Activated T-helper 17 cell treated with anti-CD3 and anti-CD28 coated beads, Interleukin-2, amount 50 U/mL, for 72 hours (primary cell): ENCODE data around the gene TRMT10C. TPM values are rescaled to one million over a fixed set of nuclear protein-coding genes. Genes with fewer than 3 reads are reported as not detected.
A peak's percentile ranks its signal among the peaks of the same experiment; 100 is the strongest.
"Not testable (repeated sequence)": the region's sequence is repeated elsewhere in the genome, so short reads cannot be mapped to it uniquely, and the experiment has no call there.

ENCODE experiments used
- ATAC-seq: fragments of 150-1000 bp; cut with Tn5 transposase; replicated peaks from 2 replicates; pipeline ENCODE4 v1.10.0; 2021; ENCODE audit warnings: mild to moderate bottlenecking, moderate library complexity
- H3K27ac Mint-ChIP-seq: one replicate; pipeline ENCODE4 v1.8.0; 2022; ENCODE audit warnings: mixed read lengths
- H3K27me3 Mint-ChIP-seq: one replicate; pipeline ENCODE4 v1.8.0; 2022; ENCODE audit warnings: mixed read lengths
- H3K36me3 Mint-ChIP-seq: one replicate; pipeline ENCODE4 v1.8.0; 2022; ENCODE audit warnings: low read depth, mild to moderate bottlenecking, mixed read lengths
- H3K4me1 Mint-ChIP-seq: one replicate; pipeline ENCODE4 v1.8.0; 2022; ENCODE audit warnings: mixed read lengths
- H3K4me3 Mint-ChIP-seq: one replicate; pipeline ENCODE4 v1.8.0; 2022; ENCODE audit warnings: mild to moderate bottlenecking, mixed read lengths
- H3K9me3 Mint-ChIP-seq: one replicate; pipeline ENCODE4 v1.8.0; 2022; ENCODE audit warnings: mixed read lengths
- total RNA-seq, 2 donors: library from RNA; stranded (reverse); gene quantifications; one replicate each; pipeline ENCODE4 v1.2.3, GENCODE V29; 2022

Gene TRMT10C
- total RNA-seq, 2 donors from 2014 or later, result 31.6 to 49.9 TPM

DNA sequence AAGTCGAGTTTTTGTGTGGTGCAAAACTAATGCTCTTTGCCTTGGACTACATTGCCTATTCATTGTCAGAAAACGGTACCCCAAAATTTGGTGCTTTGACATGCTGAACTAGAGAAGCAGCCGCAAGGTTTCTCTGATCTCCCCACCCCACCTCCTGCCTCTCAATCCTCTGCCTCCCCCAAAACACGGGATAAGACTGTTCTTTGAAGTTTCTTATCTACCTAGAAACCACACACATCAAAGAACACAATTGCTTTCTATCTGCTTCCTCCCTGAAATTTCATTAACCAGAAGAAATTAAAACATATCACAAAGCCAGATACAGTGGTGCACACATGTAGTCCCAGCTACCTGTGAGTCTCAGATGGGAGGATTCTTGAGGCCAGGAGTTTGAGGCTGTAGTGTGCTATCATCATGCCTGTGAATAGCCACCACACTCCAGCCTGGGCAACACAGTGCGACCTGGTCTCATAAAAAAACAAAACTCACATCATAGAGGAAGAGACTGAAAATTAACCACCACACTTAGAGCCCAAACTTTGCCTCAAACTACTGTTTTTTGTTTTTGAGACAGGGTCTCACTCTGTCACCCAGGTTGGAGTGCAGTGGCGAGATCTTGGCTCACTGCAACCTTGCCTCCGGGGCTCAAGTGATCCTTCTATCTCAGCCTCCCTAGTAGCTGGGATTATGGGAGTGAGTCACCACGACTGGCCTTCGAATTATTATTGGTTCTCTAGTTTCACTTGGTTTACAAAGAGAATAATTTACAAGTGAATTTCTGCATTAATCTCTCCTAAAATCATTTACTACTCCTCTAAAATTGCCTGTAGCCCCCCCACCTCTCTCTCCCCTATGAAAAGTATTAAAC lies 9.6 kb downstream of the TRMT10C start:
- Mint-ChIP-seq H3K27me3 (no peaks in the 10 kb centered on the region), H3K9me3 (no peaks in the 10 kb centered on the region), H3K4me1 (peaks cover 55% of the 10 kb centered on the region), H3K36me3 (peaks cover 48% of the 10 kb centered on the region), H3K27ac (peak overlapping the region; percentile 89), H3K4me3 (peak overlapping the region; percentile 82)
- no peak for ATAC-seq

DNA sequence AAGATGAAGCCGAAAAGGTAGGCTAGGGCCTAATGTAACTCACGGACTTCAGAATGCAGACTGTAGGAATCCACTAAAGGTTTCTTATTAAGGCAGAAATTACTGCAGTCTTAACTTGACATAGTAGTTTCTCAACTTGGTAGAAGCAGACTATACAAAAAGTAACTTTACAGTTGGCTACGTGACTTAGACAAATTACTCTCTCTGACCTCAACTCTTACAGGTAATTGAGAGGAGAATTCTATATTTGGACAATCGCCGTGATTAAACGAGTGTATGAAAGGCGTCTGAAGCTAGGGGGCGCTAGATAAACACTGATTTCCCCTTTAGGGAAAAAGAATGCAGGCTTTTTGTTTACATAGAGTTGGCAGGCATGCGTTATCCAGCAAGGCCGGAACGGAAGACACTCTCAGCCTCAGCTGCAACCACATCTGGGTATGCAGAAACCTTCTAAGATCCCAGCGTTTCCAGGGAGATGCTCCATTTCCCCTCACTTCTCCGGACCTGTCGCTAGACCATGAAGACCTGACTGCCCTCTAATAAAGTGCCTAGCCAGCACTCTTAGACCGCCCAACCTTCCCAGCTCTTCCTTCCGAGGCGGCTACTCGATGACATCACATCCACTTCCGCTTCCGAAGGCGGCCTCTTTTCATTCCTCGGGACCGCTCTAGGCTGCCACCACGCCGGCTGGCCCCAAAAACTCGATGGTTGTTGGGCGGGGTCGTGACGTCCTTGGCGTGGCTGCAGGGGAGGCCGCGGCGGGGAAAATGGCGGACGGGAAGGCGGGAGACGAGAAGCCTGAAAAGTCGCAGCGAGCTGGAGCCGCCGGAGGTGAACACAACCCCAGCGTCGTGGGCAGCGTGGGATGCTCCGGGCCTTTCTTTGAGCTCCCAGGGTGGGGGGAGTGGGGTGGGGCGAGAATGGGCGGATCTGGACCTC lies 12.1 kb downstream of the TRMT10C start, which contains the start of gene PCNP:
TSS of gene PCNP (plus strand) at position 732 of the 939 bp plus-strand sequence. CDS start at position 768, 36 bp downstream.
- ATAC-seq, result peak; percentile 87
- no peaks in the 10 kb centered on the region for H3K27me3 Mint-ChIP-seq
- H3K4me1 Mint-ChIP-seq, result peaks cover 36% of the 10 kb centered on the region
- H3K4me3 Mint-ChIP-seq, result peak within 1 kb of the TSS; percentile 82
- H3K36me3 Mint-ChIP-seq, result peaks cover 49% of the 10 kb centered on the region
- H3K27ac Mint-ChIP-seq, result peak within 1 kb of the TSS; percentile 89
- no peaks in the 10 kb centered on the region for H3K9me3 Mint-ChIP-seq

DNA sequence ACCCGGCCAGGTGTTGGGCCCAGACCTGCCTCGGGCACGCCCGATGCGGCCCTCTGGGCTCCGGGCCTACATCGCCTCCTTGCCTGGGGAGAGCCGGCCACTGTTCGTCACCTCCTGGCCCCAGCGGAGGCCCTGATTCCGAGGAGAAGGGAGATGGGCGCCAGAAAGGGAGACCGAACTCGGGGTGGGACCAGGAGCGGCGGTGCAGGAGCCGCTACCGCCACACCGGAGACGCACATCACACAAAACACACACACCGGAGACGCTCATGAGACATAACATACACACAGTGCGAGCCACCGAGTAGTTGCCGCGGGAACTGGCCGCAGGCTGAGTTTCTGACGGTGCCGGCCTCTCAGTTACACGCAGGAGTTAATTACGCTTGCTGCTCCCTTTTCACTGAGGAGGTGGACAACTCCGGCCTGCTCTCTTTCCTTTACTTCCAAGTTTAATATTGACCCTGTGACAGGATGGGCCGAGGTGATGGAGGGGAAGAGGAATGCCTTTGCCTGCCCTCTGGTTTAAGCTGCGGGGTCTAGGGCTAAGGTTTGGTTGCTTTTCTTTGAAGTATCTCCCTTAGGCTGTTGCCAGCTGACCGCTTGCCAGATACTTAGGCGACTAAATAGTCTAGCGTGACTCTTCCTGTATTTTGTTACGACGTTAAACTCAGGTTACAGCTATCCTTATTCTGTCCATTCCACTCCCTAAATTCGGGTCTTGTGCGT lies 12.9 kb downstream of the TRMT10C start:
- Mint-ChIP-seq H3K9me3 (no peaks in the 10 kb centered on the region), H3K27me3 (no peaks in the 10 kb centered on the region), H3K27ac (peak overlapping the region; percentile 89), H3K4me3 (peak overlapping the region; percentile 82), H3K36me3 (peaks cover 57% of the 10 kb centered on the region), H3K4me1 (peaks cover 35% of the 10 kb centered on the region)
- peak; percentile 54 for ATAC-seq

DNA sequence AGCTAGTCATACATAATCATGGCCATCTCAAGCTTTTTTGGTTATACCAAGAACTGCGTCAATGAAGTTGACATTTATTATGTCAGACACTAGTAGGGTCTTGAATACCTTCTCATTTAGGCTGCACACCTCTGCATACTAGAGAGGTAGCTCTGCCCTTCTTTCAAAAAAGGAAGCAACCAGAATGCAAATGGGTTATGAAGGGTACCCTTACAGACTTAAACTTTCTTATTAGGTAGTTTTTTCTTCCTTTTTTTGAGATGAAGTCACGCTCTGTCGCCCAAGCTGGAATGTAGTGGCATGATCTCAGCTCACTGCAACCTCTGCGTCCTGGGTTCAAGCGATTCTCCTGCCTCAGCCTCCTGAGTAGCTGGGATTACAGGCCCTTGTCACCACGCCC lies 15.6 kb downstream of the TRMT10C start:
- H3K4me1 Mint-ChIP-seq, result peaks cover 19% of the 10 kb centered on the region
- H3K27me3 Mint-ChIP-seq, result no peaks in the 10 kb centered on the region

DNA sequence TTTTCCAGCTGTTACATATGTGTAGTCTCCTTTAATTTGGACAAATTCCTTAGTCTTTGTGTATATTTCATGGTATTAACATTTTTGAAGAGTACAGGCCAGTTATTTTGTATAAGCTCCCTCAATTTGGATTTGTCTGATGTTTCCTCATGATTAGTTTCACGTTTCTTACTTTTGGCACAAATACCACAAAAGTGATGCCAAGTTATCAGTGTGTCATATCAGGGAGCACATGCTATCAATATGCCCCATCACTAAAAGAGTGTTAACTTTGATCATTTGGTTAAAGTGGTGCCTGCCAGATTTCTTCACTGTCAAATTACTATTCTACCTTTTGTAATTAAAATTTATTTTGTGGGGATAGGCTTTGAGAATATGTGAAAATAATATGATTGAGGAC lies 26.9 kb downstream of the TRMT10C start:
- ATAC-seq, result no peak
- Mint-ChIP-seq H3K9me3 (no peaks in the 10 kb centered on the region), H3K27ac (peak overlapping the region; percentile 48), H3K4me1 (peaks cover 25% of the 10 kb centered on the region), H3K4me3 (no peak overlapping the region), H3K36me3 (peaks cover 100% of the 10 kb centered on the region), H3K27me3 (no peaks in the 10 kb centered on the region)

More for the DNA sequence above, 15.6 kb downstream of the TRMT10C start:
- Mint-ChIP-seq H3K4me3 (peak overlapping the region; percentile 82), H3K36me3 (peaks cover 76% of the 10 kb centered on the region), H3K27ac (no peak overlapping the region), H3K9me3 (no peaks in the 10 kb centered on the region)
- ATAC-seq, result no peak

DNA sequence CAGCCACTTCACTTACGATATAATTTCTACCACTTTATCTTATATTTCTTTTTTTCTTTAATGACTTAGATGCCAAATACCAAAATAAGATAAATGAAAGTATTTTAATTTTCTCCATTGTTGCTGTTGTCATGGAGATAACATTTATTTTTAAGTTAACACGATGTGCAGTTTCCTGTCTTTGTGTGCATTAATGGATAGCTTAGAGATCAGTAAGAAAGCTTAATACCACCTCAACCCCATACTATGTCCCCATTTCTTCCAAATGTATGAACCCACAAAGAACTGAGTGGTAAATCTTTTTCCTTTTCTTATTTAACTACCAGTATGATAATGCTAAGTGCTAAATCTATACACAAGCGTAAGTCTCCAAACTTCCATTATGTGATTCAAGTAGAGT lies 29.4 kb downstream of the TRMT10C start:
- peak overlapping the region; percentile 20 for H3K27ac Mint-ChIP-seq
- H3K36me3 Mint-ChIP-seq, result peaks cover 100% of the 10 kb centered on the region

DNA sequence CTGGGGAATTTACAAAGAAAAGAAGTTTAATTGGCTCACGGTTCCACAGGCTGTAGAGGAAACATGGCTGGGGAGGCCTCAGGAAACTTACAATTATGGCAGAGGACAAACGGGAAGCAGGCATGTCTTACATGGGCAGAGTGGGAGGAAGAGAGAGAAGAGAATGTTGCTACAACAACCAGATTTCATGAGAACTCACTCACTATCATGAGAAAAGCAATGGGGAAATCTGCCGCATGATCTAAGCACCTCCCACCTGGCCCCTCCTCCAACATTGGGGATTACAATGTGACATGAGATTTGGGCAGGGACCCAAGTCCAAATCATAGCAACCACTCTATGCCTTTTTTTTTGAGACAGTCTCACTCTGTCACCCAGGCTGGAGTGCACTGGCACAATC lies 41.1 kb downstream of the TRMT10C start:
- no peaks in the 10 kb centered on the region for H3K27me3 Mint-ChIP-seq
- ATAC-seq, result no peak
- H3K4me3 Mint-ChIP-seq, result no peak overlapping the region
- H3K9me3 Mint-ChIP-seq, result no peaks in the 10 kb centered on the region
- H3K27ac Mint-ChIP-seq, result no peak overlapping the region
- no peaks in the 10 kb centered on the region for H3K4me1 Mint-ChIP-seq
- H3K36me3 Mint-ChIP-seq, result peaks cover 5% of the 10 kb centered on the region

More for the DNA sequence above, 29.4 kb downstream of the TRMT10C start:
- Mint-ChIP-seq H3K27me3 (no peaks in the 10 kb centered on the region), H3K4me1 (peaks cover 17% of the 10 kb centered on the region), H3K9me3 (no peaks in the 10 kb centered on the region), H3K4me3 (no peak overlapping the region)
- no peak for ATAC-seq

DNA sequence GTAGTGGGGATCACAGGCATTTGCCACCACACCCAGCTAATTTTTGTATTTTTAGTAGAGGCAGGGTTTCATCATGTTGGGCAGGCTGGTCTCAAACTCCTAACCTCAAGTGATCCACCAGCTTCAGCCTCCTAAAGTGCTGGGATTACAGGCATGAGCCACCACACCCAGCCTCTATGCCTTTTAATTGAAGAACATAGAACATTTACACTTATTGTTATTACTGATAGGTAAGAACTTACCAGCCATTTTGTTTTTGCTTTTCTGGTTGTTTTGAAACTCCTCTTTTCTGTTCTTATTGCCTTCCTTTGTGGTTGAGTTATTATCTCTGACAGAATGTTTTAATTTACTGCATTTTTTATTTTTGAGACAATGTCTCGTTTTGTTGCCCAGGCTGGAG lies 41.5 kb downstream of the TRMT10C start:
- H3K36me3 Mint-ChIP-seq, result peaks cover under 1% of the 10 kb centered on the region
- no peak overlapping the region for H3K27ac Mint-ChIP-seq
- no peaks in the 10 kb centered on the region for H3K9me3 Mint-ChIP-seq
- ATAC-seq, result no peak
- H3K4me3 Mint-ChIP-seq, result no peak overlapping the region
- no peaks in the 10 kb centered on the region for H3K4me1 Mint-ChIP-seq
- H3K27me3 Mint-ChIP-seq, result no peaks in the 10 kb centered on the region

DNA sequence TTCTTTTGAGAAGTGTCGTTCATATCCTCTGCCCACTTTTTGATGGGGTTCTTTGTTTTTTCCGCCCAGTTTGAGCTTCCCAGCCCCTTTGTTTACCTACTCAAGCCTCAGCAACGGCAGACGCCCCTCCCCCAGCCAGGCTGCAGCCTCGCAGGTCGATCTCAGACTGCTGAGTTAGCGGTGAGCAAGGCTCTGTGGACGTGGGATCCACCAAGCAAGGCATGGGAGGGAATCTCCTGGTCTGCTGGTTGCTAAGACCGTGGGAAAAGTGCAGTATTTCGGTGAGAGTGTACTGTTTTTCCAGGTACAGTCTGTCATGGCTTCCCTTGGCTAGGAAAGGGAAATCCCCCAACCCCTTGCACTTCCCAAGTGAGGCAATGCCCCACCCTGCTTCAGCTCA lies 43.7 kb downstream of the TRMT10C start:
- H3K36me3 Mint-ChIP-seq, H3K27me3 Mint-ChIP-seq, H3K4me1 Mint-ChIP-seq, H3K4me3 Mint-ChIP-seq, H3K9me3 Mint-ChIP-seq, H3K27ac Mint-ChIP-seq, ATAC-seq: not testable (repeated sequence)

DNA sequence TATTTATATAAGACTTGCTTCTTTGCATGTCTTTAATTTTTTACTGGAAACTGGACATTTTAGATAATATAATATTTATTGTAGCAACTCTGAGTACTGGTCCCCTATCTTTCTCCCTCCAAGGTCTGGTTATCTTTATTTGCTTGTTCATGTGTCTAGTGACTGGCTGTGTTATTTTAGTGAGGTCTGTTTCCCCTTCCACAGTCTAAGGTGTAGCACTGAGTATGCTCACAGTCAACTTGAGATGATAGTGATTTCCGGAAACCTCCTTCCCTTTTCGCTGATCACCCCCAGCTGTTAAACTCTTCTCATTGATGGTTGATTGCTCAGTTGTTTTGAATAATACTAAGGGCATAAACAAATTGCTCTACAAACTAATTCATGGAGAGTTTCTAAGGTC lies 49.4 kb downstream of the TRMT10C start:
- no peak for ATAC-seq
- Mint-ChIP-seq H3K9me3 (no peaks in the 10 kb centered on the region), H3K27me3 (no peaks in the 10 kb centered on the region), H3K4me1 (no peaks in the 10 kb centered on the region), H3K36me3 (no peaks in the 10 kb centered on the region), H3K27ac (no peak overlapping the region), H3K4me3 (no peak overlapping the region)

DNA sequence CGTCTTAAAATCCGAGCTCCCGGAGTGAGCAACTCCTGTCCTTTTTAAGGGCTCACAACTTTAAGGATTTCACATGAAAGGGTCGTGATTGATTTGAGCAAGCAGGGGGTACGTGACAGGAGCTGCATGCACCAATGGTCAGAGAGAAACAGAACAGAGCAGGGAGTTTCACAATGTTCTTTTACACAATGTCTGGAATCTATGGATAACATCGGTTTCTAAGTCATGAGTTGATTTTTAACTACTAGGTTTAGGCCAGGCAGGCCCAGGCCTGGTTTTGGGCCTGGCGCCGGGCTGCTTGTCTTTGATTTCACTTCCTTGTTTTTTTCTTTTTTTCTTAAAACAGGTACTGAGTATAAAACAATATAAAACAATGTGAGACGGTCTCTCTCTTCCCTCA lies 51.3 kb downstream of the TRMT10C start:
- not testable (repeated sequence) for H3K9me3 Mint-ChIP-seq, H3K27ac Mint-ChIP-seq, H3K4me1 Mint-ChIP-seq, H3K4me3 Mint-ChIP-seq, ATAC-seq, H3K36me3 Mint-ChIP-seq, H3K27me3 Mint-ChIP-seq

DNA sequence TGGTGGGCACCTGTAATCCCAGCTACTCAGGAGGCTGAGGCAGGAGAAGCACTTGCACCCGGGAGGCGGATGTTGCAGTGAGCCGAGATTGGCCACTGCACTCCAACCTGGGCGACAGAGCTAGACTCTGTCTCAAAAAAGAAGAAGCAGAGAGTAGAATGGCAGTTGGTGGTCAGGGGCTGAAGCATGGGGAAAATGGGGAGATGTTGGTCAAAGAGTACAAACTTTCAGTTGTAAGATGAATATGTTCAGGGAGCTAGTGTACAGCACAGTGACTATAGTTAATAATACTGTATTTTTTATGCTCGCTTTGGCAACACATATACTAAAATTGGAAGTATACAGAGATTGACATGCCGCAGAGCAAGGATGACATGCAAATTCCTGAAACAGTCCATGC lies 53.9 kb downstream of the TRMT10C start:
- Mint-ChIP-seq H3K9me3 (no peaks in the 10 kb centered on the region), H3K27me3 (no peaks in the 10 kb centered on the region), H3K36me3 (no peaks in the 10 kb centered on the region), H3K27ac (no peak overlapping the region), H3K4me1 (no peaks in the 10 kb centered on the region), H3K4me3 (no peak overlapping the region)
- ATAC-seq, result no peak
